Upper lobe of left lung (tissue), 6 donors: ENCODE measurements around the gene MAGEF1. TPM values are rescaled to one million over a fixed set of nuclear protein-coding genes. Genes with fewer than 3 reads are reported as not detected.
A peak's percentile ranks its signal among the peaks of the same experiment; 100 is the strongest.

ENCODE experiments used
- ATAC-seq, 2 donors: fragments of 200-7000 bp; cut with Tn5 transposase; one replicate each; pipeline ENCODE4 v1.9.1; 2022; ENCODE audit warnings: mild to moderate bottlenecking in 2 of 2, moderate library complexity in 2 of 2; ENCODE audit not compliant: low FRiP score in 2 of 2
- DNase-seq, 2 donors: peaks; one replicate each; pipeline ENCODE4 v3.0.0-alpha.2; 2019 to 2020
- H3K27ac ChIP-seq, 4 donors: fragments of 200-600 bp; sonication (generic); one replicate each; pipeline ENCODE4 v1.5.1; 2016 to 2019
- H3K27me3 ChIP-seq, 4 donors: fragments of 200-600 bp; sonication (generic); one replicate each; pipeline ENCODE4 v1.5.1; 2017 to 2019
- H3K36me3 ChIP-seq, 4 donors: fragments of 200-600 bp; sonication (generic); one replicate each; pipeline ENCODE4 v1.5.1; 2016 to 2019
- H3K4me1 ChIP-seq, 4 donors: fragments of 200-600 bp; sonication (generic); one replicate each; pipeline ENCODE4 v1.5.1; 2018 to 2019
- H3K4me3 ChIP-seq, 4 donors: fragments of 200-600 bp; sonication (generic); one replicate each; pipeline ENCODE4 v1.5.1; 2017 to 2019; ENCODE audit warnings: mild to moderate bottlenecking in 2 of 4, moderate library complexity in 1 of 4
- H3K9me3 ChIP-seq, 4 donors: fragments of 200-600 bp; sonication (generic); one replicate each; pipeline ENCODE4 v1.5.1; 2018 to 2019
- EP300 ChIP-seq, 4 donors: sonication (generic); formaldehyde crosslinking; IDR thresholded peaks; one replicate each; pipeline ENCODE4 v1.5.1; 2017; ENCODE audit warnings: antibody characterized with exemption in 4 of 4, control low read depth in 2 of 4
- POLR2A ChIP-seq, 4 donors: fragments of 450-650 bp; IDR thresholded peaks; one replicate each; pipeline ENCODE4 v1.5.1; 2016 to 2017; ENCODE audit warnings: antibody characterized with exemption in 4 of 4, mild to moderate bottlenecking in 2 of 4
- POLR2AphosphoS5 ChIP-seq, 2 donors: sonication (generic); formaldehyde crosslinking; IDR thresholded peaks; one replicate each; pipeline ENCODE4 v1.5.1; 2017; ENCODE audit warnings: antibody characterized with exemption in 2 of 2
- WGBS, 2 donors: methylation state at CpG; one replicate each; pipeline ENCODE4 v1.1.5; 2017 to 2018; 5-methylcytosine and 5-hydroxymethylcytosine counted together
- total RNA-seq, 6 donors: library from RNA; depleted of rRNA in 4 of 6; stranded (reverse); fragments of >200 nt in 4 of 6; gene quantifications; one replicate each; pipeline versions ENCODE4 v1.1.0 to v1.2.1, GENCODE V29; 2016 to 2021
- TF ChIP-seq, protein P1 (sequence below), 6 experiments: fragments of 450-650 bp in 4 of 6; fragments of 200-600 bp in 2 of 6; sonication (generic) in 2 of 6; IDR thresholded peaks; one replicate each; pipeline ENCODE4 v1.5.1; 2016 to 2019; ENCODE audit warnings: antibody characterized with exemption in 6 of 6
- donor health status: DM: no; HTN: no; CAD: no; lungs with moderate emphysema.
- donor health status: DM: no; HTN: yes; CAD: no; lungs with severe emphysema.

Gene MAGEF1
- total RNA-seq, 6 donors from 2014 or later: 13.6 to 52.4 (median 35.7) TPM

DNA sequence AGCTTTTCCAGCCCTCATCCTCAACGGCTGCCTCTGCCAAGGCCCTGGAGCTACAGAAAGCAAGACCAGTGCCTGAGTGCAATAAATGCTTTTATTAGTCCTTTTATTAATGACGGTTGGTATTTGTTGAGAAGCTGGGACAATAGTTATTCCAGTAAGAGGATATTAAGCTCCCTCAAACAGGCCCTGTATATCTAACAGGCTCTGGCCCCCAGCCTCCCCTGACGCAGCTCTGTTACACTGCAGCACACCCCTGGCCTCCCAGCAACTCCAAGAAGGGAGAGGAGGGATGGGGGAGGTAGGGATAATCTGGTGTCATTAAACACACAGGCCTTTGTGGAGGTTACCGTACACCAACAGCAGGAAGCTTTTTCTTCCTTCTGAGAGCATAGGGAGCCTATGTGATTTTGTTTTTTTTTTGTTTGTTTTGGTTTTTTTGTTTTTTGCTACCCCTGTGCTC is 30.8 kb upstream of the MAGEF1 start:
- ATAC-seq (no peak), DNase-seq (no peak)
- 81 to 95% methylated on average over 4 of the region's 4 CpGs for WGBS, 2 donors
- H3K4me1 ChIP-seq: peaks cover 0 to 12% (median 7%) of the 10 kb centered on the region in 4 donors
- H3K9me3 ChIP-seq: no peaks in the 10 kb centered on the region
- TF ChIP-seq POLR2AphosphoS5 (IDR thresholded peaks at IDR 0.05): no peak
- no peak for TF ChIP-seq EP300 (IDR thresholded peaks at IDR 0.05)
- TF ChIP-seq, protein P1, sequence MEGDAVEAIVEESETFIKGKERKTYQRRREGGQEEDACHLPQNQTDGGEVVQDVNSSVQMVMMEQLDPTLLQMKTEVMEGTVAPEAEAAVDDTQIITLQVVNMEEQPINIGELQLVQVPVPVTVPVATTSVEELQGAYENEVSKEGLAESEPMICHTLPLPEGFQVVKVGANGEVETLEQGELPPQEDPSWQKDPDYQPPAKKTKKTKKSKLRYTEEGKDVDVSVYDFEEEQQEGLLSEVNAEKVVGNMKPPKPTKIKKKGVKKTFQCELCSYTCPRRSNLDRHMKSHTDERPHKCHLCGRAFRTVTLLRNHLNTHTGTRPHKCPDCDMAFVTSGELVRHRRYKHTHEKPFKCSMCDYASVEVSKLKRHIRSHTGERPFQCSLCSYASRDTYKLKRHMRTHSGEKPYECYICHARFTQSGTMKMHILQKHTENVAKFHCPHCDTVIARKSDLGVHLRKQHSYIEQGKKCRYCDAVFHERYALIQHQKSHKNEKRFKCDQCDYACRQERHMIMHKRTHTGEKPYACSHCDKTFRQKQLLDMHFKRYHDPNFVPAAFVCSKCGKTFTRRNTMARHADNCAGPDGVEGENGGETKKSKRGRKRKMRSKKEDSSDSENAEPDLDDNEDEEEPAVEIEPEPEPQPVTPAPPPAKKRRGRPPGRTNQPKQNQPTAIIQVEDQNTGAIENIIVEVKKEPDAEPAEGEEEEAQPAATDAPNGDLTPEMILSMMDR (IDR thresholded peaks at IDR 0.05): no peak
- no peaks in the 10 kb centered on the region for H3K27me3 ChIP-seq
- no peaks in the 10 kb centered on the region for H3K36me3 ChIP-seq
- no peak overlapping the region for H3K27ac ChIP-seq
- H3K4me3 ChIP-seq: no peak overlapping the region

DNA sequence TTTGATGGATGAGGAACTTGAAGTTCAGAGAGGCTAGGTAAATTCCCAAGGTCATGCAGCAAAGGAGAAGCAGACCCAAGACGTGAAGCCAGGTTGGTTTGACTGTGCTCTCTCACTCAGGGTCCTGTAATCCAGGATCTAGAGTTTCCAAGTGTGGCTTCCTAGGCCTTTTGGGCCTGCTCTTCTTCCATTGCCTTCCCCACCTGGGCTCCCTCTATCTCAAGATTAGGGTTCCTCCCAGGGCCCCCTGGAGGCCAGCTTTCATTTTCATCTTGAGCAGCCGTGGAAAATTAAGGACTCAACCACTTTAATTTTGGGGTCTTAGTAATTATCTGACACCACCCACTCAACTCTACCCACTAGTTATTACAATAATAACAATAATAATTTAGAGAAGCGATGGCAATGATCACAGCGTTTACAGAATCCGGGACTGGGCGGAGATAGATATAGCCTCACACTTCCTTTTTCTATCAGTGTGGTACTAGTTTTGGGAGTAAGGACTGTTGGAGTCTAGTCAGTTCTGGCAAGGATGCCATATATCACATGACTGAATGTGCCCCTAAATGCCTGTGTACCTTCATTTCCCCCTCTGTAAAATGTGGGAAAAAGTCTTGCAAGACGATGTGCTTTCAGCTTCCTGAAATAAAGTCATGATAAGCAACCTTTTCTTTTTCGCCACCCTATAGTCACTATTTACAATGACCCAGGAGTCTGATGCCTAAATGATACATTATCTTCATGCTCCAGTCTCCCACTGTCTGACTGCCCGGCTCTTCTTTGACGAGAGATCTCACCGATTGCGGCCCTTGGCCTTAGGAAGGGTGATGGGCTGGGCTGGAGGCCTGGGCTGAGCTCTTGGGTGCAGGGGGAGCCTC is 30.2 kb upstream of the MAGEF1 start:
- H3K9me3 ChIP-seq: no peaks in the 10 kb centered on the region
- no peaks in the 10 kb centered on the region for H3K27me3 ChIP-seq
- no peaks in the 10 kb centered on the region for H3K36me3 ChIP-seq
- H3K4me3 ChIP-seq: no peak overlapping the region
- H3K27ac ChIP-seq: no peak overlapping the region
- no peak for TF ChIP-seq POLR2AphosphoS5 (IDR thresholded peaks at IDR 0.05)
- H3K4me1 ChIP-seq: peaks cover 0 to 13% (median 8%) of the 10 kb centered on the region in 4 donors
- ATAC-seq: no peak
- DNase-seq: no peak
- 70 to 76% methylated on average over 12 of the region's 12 CpGs for WGBS, 2 donors

DNA sequence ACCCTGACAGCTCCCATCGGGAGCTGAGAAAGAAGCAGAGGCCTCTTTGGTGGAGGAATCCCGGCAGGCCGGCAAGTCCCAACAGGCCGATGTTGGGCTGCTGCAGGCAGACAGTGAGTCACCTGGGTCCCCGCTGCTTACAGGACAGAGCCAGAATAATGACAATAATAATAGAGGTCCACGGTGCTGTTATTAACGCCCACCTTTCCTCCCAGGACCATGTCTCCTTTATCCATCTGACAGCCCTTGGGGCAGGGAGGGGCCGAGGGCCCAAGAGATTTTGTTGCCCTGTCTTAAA is 29.3 kb upstream of the MAGEF1 start:
- no peak for ATAC-seq
- Histone ChIP-seq H3K4me1 (peaks cover 0 to 13% (median 8%) of the 10 kb centered on the region in 4 donors), H3K4me3 (no peak overlapping the region), H3K9me3 (no peaks in the 10 kb centered on the region), H3K27me3 (no peaks in the 10 kb centered on the region), H3K36me3 (no peaks in the 10 kb centered on the region), H3K27ac (no peak overlapping the region)
- TF ChIP-seq, protein P1 (IDR thresholded peaks at IDR 0.05): no peak
- TF ChIP-seq POLR2A (IDR thresholded peaks at IDR 0.05) (no peak), EP300 (IDR thresholded peaks at IDR 0.05) (no peak), POLR2AphosphoS5 (IDR thresholded peaks at IDR 0.05) (no peak)
- WGBS, 2 donors: 88 to 98% methylated on average over 7 of the region's 8 CpGs
- no peak for DNase-seq

DNA sequence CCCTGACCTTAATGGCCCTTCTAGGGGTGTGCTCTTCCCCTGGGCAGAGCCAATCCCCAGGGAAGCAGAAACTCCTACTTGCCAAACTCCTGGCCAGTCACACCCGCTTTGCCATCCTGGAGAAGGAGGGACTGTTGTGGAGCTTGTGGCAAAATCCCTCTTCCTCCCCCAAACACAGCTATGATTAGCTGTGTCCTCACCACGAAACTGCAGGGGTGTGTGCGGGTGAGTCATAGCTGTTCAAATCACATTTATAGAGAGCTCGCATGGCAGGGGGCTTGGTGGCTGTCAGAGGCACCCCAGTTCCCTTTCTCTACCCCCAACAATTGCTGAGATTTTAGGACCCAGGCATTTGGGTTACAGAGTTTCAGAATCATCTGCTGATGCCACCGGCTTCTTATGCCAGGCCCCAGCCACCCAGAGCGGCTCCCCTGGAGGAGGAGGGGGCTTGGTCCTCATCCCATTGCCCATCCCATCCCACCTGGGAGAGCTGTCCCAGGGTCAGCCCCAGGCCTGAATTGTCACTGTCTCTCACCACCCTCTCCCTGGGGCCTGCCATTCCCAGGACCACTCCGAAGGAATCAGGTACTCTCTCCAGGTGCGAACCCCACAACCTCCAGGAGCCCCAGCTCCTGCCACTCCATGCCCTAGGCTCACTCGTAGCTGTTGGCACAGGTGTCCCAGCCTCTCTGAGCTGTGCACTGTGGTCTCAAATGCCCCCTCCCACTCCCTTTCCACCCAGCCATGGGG is 28.8 kb upstream of the MAGEF1 start:
- H3K4me1 ChIP-seq: peaks cover 0 to 13% (median 8%) of the 10 kb centered on the region in 4 donors
- no peak overlapping the region for H3K4me3 ChIP-seq
- H3K27ac ChIP-seq: no peak overlapping the region
- TF ChIP-seq, protein P1 (IDR thresholded peaks at IDR 0.05): no peak
- no peak for TF ChIP-seq POLR2A (IDR thresholded peaks at IDR 0.05)
- TF ChIP-seq POLR2AphosphoS5 (IDR thresholded peaks at IDR 0.05): no peak
- no peak for TF ChIP-seq EP300 (IDR thresholded peaks at IDR 0.05)
- no peaks in the 10 kb centered on the region for H3K36me3 ChIP-seq
- ATAC-seq: peak in 1 of 2 donors; percentile 37
- H3K9me3 ChIP-seq: no peaks in the 10 kb centered on the region
- DNase-seq: no peak
- WGBS, 2 donors: 71 to 89% methylated on average over 5 to 8 of the region's 9 CpGs
- H3K27me3 ChIP-seq: no peaks in the 10 kb centered on the region
